Measurements from ENCODE around the gene ABCC8. TPM values are rescaled to one million over a fixed set of nuclear protein-coding genes. Genes with fewer than 3 reads are reported as not detected.

The ABCC8 gene
- total and polyA plus RNA-seq, 9 of the 15 experiments (the other 6 are each of a cell fraction or from before 2014, with no cell fraction given), result not detected

DNA sequence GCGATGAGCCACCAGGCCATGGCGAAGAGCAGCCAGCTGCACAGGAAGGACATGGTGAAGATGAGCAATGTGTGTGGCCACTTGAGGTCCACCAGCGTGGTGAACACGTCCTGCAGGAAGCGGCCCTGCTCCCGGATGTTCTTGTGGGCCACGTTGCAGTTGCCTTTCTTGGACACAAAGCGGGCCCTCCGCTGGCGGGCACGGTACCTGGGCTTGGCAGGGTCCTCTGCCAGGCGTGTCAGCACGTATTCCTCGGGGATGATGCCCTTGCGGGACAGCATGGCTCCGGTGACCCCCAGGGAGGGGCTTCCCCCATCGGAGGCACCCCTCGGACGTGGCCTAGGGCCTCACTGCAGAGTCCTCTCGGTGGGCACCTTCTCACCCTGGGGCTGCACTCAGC, 88.8 kb downstream of the ABCC8 start:
- POLR2A ChIA-PET, result no interaction called here
- no peak for ATAC-seq

More for the DNA sequence above, 88.8 kb downstream of the ABCC8 start:
- CTCF ChIA-PET (ENCODE audit: low intra/inter-chr PET ratio), result interaction anchor here (3.0 kb wide), 1 partner anchor 117 kb away, joined by 11 read pairs; no protein-coding TSS in a partner anchor
- Histone ChIP-seq H3K4me2 (ENCODE audit: insufficient read depth, low read length) (no peak overlapping the region), H3K27ac (ENCODE audit: extremely low read depth, low read depth, low read length) (no peak overlapping the region), H3K9me3 (replicated peaks; ENCODE audit: control insufficient read depth, insufficient read depth, low read depth, low read length) (no peaks in the 10 kb centered on the region), H3K4me1 (replicated peaks in 1 of 2; ENCODE audit: control insufficient read depth in 2 of 2, insufficient read depth in 2 of 2, low read length in 2 of 2) (peaks cover 2 to 36% of the 10 kb centered on the region in 2 experiments; a peak in 3 of 5 replicates), H3K27me3 (ENCODE audit: control insufficient read depth in 2 of 2, insufficient read depth in 2 of 2, low read length in 2 of 2) (peaks cover 0 to 4% of the 10 kb centered on the region in 2 experiments; a peak in 3 of 5 replicates), H4K20me1 (replicated peaks; ENCODE audit: control insufficient read depth, insufficient read depth, low read length) (peaks cover 11% of the 10 kb centered on the region), H3K9me1 (ENCODE audit: control insufficient read depth, insufficient read depth, low read length) (peaks cover 5% of the 10 kb centered on the region), H3K36me3 (ENCODE audit: control insufficient read depth, insufficient read depth, low read length) (no peaks in the 10 kb centered on the region), H2AFZ (ENCODE audit: low read depth, low read length) (no peak overlapping the region), H3K9ac (ENCODE audit: insufficient read depth in 1 of 2, low read depth in 2 of 2, low read length in 2 of 2) (no peak overlapping the region), H3K79me2 (ENCODE audit: control insufficient read depth, insufficient read depth, low read length) (no peaks in the 10 kb centered on the region), H3K4me3 (no peak overlapping the region)
- no TSS peak for BruUV-seq (replicated peaks)
- FAIRE-seq (no peak), DNase-seq (ENCODE audit: extremely low read depth in 1 of 4, low spot score in 3 of 4) (no peak)
- TF ChIP-seq, protein P1, sequence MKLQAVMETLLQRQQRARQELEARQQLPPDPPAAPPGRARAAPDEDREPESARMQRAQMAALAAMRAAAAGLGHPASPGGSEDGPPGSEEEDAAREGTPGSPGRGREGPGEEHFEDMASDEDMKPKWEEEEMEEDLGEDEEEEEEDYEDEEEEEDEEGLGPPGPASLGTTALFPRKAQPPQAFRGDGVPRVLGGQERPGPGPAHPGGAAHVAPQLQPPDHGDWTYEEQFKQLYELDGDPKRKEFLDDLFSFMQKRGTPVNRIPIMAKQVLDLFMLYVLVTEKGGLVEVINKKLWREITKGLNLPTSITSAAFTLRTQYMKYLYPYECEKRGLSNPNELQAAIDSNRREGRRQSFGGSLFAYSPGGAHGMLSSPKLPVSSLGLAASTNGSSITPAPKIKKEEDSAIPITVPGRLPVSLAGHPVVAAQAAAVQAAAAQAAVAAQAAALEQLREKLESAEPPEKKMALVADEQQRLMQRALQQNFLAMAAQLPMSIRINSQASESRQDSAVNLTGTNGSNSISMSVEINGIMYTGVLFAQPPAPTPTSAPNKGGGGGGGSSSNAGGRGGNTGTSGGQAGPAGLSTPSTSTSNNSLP (IDR thresholded peaks at IDR 0.05; ENCODE audit: borderline replicate concordance, low read depth, low read length), result no peak
- no peak for TF ChIP-seq CAMTA2 (CRISPR knock-in tag; conservative IDR thresholded peaks at IDR 0.05)
- no peak for TF ChIP-seq CBX2 (IDR thresholded peaks at IDR 0.05; ENCODE audit: insufficient read depth, low read length, poor library complexity, severe bottlenecking)
- in situ Hi-C loops (cut with MboI), result no loop called here
- 88% methylated on average over 19 of the region's 20 CpGs for WGBS (ENCODE audit: insufficient coverage, low coverage, missing lambda C conversion rate)
- intact Hi-C loops (cut with micrococcal nuclease), result loop anchor here (5.0 kb wide), 1 partner anchor 441 kb away; no protein-coding TSS in a partner anchor
